HUDEP-2 (cell line): ENCODE data around the gene ARL6IP1.
"Not testable (repeated sequence)": the region's sequence is repeated elsewhere in the genome, so short reads cannot be mapped to it uniquely, and the experiment has no call there.

Experiments
- DNase-seq, 76 experiments: peaks; one replicate each; lab custom pipeline; 2025; ENCODE audit not compliant: unreplicated experiment in 76 of 76; lab: John Stamatoyannopoulos, UW

ARL6IP1 gene

GRCh38 chr16:18762713-18763112, 38.6 kb downstream of the ARL6IP1 start:
- not testable (repeated sequence) for DNase-seq

GRCh38 chr16:18759598-18760520, 41.5 kb downstream of the ARL6IP1 start:
- peak in 25 of 76 experiments; percentile 3 to 56 (median 17) for DNase-seq

- not testable (repeated sequence) for DNase-seq
Measured at GRCh38 chr16:18757960-18758660, 43.2 kb downstream of the ARL6IP1 start.

- not testable (repeated sequence) for DNase-seq
Measured at GRCh38 chr16:18756639-18757038, 44.7 kb downstream of the ARL6IP1 start.

GRCh38 chr16:18742870-18743269, 58.5 kb downstream of the ARL6IP1 start:
- not testable (repeated sequence) for DNase-seq
